GM23248 (cell line): ENCODE data around the gene DKKL1. TPM values are rescaled to one million over a fixed set of nuclear protein-coding genes. Genes with fewer than 3 reads are reported as not detected.

Source experiments
- DNase-seq: peaks from one replicate; pipeline ENCODE4 v3.0.0-alpha.2; 2015
- H2AFZ ChIP-seq: fragments of 200-600 bp; sonication (generic); 2 replicates; pipeline ENCODE4 v1.6.1; 2016; ENCODE audit warnings: antibody characterized with exemption
- H3F3A ChIP-seq: fragments of 200-600 bp; sonication (generic); 2 replicates; pipeline ENCODE4 v1.6.1; 2016; ENCODE audit warnings: mild to moderate bottlenecking, antibody characterized with exemption, mixed run types; ENCODE audit not compliant: insufficient read depth
- H3K27ac ChIP-seq: fragments of 200-600 bp; sonication (generic); 2 replicates; pipeline ENCODE4 v1.5.1; 2016; ENCODE audit warnings: mild to moderate bottlenecking
- H3K27me3 ChIP-seq: fragments of 200-600 bp; sonication (generic); replicated peaks from 2 replicates; pipeline ENCODE4 v1.6.1; 2016; ENCODE audit warnings: mild to moderate bottlenecking; ENCODE audit not compliant: insufficient read depth
- H3K36me3 ChIP-seq: fragments of 200-600 bp; sonication (generic); 2 replicates; pipeline ENCODE4 v1.6.1; 2016; ENCODE audit warnings: low read depth, mild to moderate bottlenecking
- H3K4me1 ChIP-seq: fragments of 200-600 bp; sonication (generic); 2 replicates; pipeline ENCODE4 v1.6.1; 2016; ENCODE audit warnings: mild to moderate bottlenecking; ENCODE audit not compliant: insufficient read depth
- H3K4me2 ChIP-seq: fragments of 200-600 bp; sonication (generic); one replicate; pipeline ENCODE4 v1.6.1; 2016; ENCODE audit warnings: mild to moderate bottlenecking; ENCODE audit not compliant: unreplicated experiment
- H3K4me3 ChIP-seq: fragments of 200-600 bp; sonication (generic); 2 replicates; pipeline ENCODE4 v1.5.1; 2016; ENCODE audit warnings: mild to moderate bottlenecking
- H3K79me2 ChIP-seq: fragments of 200-600 bp; sonication (generic); 2 replicates; pipeline ENCODE4 v1.6.1; 2016; ENCODE audit warnings: mild to moderate bottlenecking; ENCODE audit not compliant: insufficient read depth
- H3K9ac ChIP-seq: fragments of 200-600 bp; sonication (generic); 2 replicates; pipeline ENCODE4 v1.6.1; 2016; ENCODE audit warnings: mild to moderate bottlenecking
- H3K9me2 ChIP-seq: fragments of 200-600 bp; sonication (generic); 2 replicates; pipeline ENCODE4 v1.6.1; 2016; ENCODE audit warnings: mixed run types, mild to moderate bottlenecking, moderate library complexity; ENCODE audit not compliant: insufficient read depth
- H3K9me3 ChIP-seq: fragments of 200-600 bp; sonication (generic); one replicate; pipeline ENCODE4 v1.6.1; 2017; ENCODE audit warnings: low read depth
- H4K20me1 ChIP-seq: fragments of 200-600 bp; sonication (generic); 2 replicates; pipeline ENCODE4 v1.6.0; 2016; ENCODE audit not compliant: insufficient read depth
- EZH2 ChIP-seq: fragments of 200-600 bp; sonication (generic); IDR thresholded peaks from 2 replicates; pipeline ENCODE4 v1.6.1; 2018; ENCODE audit warnings: antibody characterized with exemption, mild to moderate bottlenecking; ENCODE audit not compliant: insufficient read depth, poor library complexity, severe bottlenecking
- EZH2phosphoT487 ChIP-seq: fragments of 200-600 bp; sonication (generic); IDR thresholded peaks from 2 replicates; pipeline ENCODE4 v1.6.1; 2018; ENCODE audit warnings: antibody characterized with exemption, moderate library complexity, mild to moderate bottlenecking, low read depth; ENCODE audit not compliant: insufficient read depth
- WGBS, 2 experiments: methylation state at CpG; one replicate each; pipeline ENCODE4 v1.1.6; 2015 to 2017; ENCODE audit warnings: low lambda C conversion rate in 2 of 2, low coverage in 1 of 2; ENCODE audit errors: missing lambda C conversion rate in 2 of 2; 5-methylcytosine and 5-hydroxymethylcytosine counted together
- in situ Hi-C: fragments of 300-500 bp; cut with MboI; formaldehyde crosslinking; loops from 2 replicates; pipeline ENCODE4 v1.15.0; 2020
- polyA plus RNA-seq: library from polyadenylated mRNA; unstranded; fragments of >200 nt; fragmentation: Nextera tagmentation; extraction: Ambion mirVana; gene quantifications from 2 replicates; pipeline ENCODE4 v1.2.1, GENCODE V29; 2016
- total RNA-seq: library from RNA; depleted of rRNA; stranded (reverse); fragments of >200 nt; shearing (Covaris generic); gene quantifications from 2 replicates; pipeline ENCODE4 v1.2.3, GENCODE V29; 2014

Gene DKKL1
- total and polyA plus RNA-seq, 2 experiments from 2014 or later: not detected

GRCh38 chr19:49382639-49383038 is 19.0 kb downstream of the DKKL1 start:
- Histone ChIP-seq H3K79me2 (no peaks in the 10 kb centered on the region), H3K4me3 (no peak overlapping the region), H3K9me2 (no peaks in the 10 kb centered on the region), H4K20me1 (no peaks in the 10 kb centered on the region), H3K4me1 (no peaks in the 10 kb centered on the region), H3K27ac (no peak overlapping the region), H3K36me3 (no peaks in the 10 kb centered on the region), H3F3A (no peaks in the 10 kb centered on the region), H2AFZ (no peak overlapping the region), H3K9ac (no peak overlapping the region), H3K27me3 (no peaks in the 10 kb centered on the region; the same call in 1 of the 2 replicates), H3K9me3 (no peaks in the 10 kb centered on the region), H3K4me2 (no peak overlapping the region)
- TF ChIP-seq EZH2phosphoT487: no peak
- WGBS, 2 experiments: 55 to 62% methylated on average over 5 of the region's 5 CpGs
- no peak for DNase-seq
- in situ Hi-C loops: no loop called here

DNA sequence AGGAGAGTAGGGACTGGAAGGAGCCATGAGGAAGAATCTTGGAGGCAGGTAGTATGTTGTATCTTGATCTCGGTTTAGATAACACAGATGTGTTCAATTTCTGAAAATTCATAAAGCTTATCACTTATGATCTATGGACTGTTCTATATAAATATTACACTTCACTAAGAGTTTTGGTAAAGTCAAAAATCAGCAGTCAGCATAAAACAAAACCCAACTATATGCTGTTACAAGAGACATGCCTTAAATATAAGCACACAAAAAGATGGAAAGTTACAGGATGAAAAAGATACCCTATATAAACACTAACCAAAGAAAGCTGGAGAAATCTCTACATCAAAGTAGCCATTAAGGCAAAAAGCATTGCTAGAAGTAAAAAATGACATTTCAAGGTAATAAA is 19.9 kb downstream of the DKKL1 start:
- in situ Hi-C loops: no loop called here
- WGBS, 2 experiments: 43 to 46% methylated on average over 1 of the region's 1 CpG
- TF ChIP-seq EZH2 (no peak), EZH2phosphoT487 (no peak)
- Histone ChIP-seq H3K79me2 (no peaks in the 10 kb centered on the region), H3K9me2 (no peaks in the 10 kb centered on the region), H3K4me2 (no peak overlapping the region), H3K27me3 (no peaks in the 10 kb centered on the region; the same call in 1 of the 2 replicates), H3K9ac (no peak overlapping the region), H3K4me3 (no peak overlapping the region), H3K4me1 (no peaks in the 10 kb centered on the region), H3K9me3 (no peaks in the 10 kb centered on the region), H2AFZ (no peak overlapping the region), H3K27ac (no peak overlapping the region), H3F3A (no peaks in the 10 kb centered on the region), H3K36me3 (no peaks in the 10 kb centered on the region), H4K20me1 (no peaks in the 10 kb centered on the region)
- no peak for DNase-seq

DNA sequence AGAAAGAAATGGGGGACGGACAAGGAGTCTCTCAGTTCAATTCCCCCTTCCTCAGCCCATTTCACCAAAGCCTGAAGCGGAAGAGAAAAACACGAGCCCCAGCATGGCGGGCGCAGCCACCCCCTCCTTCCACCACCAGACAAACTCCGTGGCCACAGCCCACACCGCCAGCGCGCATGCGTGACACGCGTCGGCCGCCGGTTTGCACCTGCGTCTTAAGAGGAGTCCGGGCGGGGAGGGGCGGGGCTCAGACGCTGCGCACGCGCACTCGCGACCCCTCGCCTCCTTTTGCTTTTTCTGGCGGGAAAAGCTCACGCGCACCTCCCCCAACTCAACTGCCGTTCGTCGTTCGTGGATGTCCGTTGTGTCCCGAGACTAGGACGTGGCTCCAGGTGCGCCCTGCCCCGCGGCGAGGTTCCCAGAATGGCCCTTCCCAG is 24.3 kb downstream of the DKKL1 start, which contains the start of gene KASH5:
Gene KASH5 (plus strand): TSS at position 314 of the 437 bp plus-strand sequence. CDS start 2,635 bp downstream, outside the sequence.
- Histone ChIP-seq H3K27me3 (peaks cover 8% of the 10 kb centered on the region), H3K4me1 (no peaks in the 10 kb centered on the region), H3F3A (no peaks in the 10 kb centered on the region), H3K27ac (no peak within 1 kb of the TSS), H3K4me3 (no peak within 1 kb of the TSS), H3K9me2 (no peaks in the 10 kb centered on the region), H4K20me1 (no peaks in the 10 kb centered on the region), H3K4me2 (no peak within 1 kb of the TSS), H3K9ac (no peak within 1 kb of the TSS), H2AFZ (no peak within 1 kb of the TSS), H3K79me2 (no peaks in the 10 kb centered on the region), H3K9me3 (no peaks in the 10 kb centered on the region), H3K36me3 (no peaks in the 10 kb centered on the region)
- DNase-seq: no peak
- TF ChIP-seq EZH2: no peak
- no peak for TF ChIP-seq EZH2phosphoT487
- WGBS, 2 experiments: 64 to 72% methylated on average over 20 to 40 of the region's 40 CpGs
- in situ Hi-C loops: no loop called here

DNA sequence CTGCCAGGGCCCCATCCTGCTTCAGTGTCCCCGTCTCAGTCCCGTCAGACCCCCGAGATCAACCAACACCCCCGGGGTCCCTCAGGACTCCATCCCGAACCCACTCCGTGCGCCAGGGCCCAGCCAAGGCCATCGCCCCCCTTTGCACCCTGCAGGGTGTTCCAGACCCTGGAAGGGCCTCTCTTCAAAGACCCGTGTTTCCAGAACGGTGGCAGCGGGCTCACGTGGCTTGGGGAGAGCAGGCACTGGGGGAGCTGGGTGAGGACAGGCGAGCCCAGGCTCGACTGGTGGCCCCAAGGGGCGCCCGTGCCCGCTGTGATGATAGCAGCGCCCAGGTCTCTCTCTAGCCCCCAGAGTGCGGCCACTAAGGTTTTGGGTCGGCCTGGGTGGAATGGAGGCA is 25.7 kb downstream of the DKKL1 start:
- Histone ChIP-seq H3K79me2 (no peaks in the 10 kb centered on the region), H4K20me1 (no peaks in the 10 kb centered on the region), H3K4me2 (no peak overlapping the region), H3K9ac (no peak overlapping the region), H2AFZ (no peak overlapping the region), H3K36me3 (no peaks in the 10 kb centered on the region), H3K9me3 (no peaks in the 10 kb centered on the region), H3K9me2 (no peaks in the 10 kb centered on the region), H3K4me1 (no peaks in the 10 kb centered on the region), H3K27me3 (peaks cover 8% of the 10 kb centered on the region), H3K4me3 (no peak overlapping the region), H3F3A (no peaks in the 10 kb centered on the region), H3K27ac (no peak overlapping the region)
- in situ Hi-C loops: no loop called here
- DNase-seq: no peak
- no peak for TF ChIP-seq EZH2phosphoT487
- TF ChIP-seq EZH2: no peak
- WGBS, 2 experiments: 74 to 77% methylated on average over 19 to 20 of the region's 20 CpGs
